D721Med (cell line): ENCODE measurements around the gene PRDM5.

Source experiments
- DNase-seq: peaks from one replicate; pipeline ENCODE4 v3.0.0; 2011; ENCODE audit warnings: low spot score; ENCODE audit not compliant: insufficient read length
- FAIRE-seq: peaks from 2 replicates; lab custom pipeline; 2011; peaks lifted over from hg19 to GRCh38; lab: Jason Lieb, UNC
- TF ChIP-seq, protein P1 (sequence below): IDR thresholded peaks from 2 replicates; pipeline ENCODE4 v1.5.1; 2012; ENCODE audit warnings: mild to moderate bottlenecking, control low read depth; ENCODE audit not compliant: insufficient read depth; ENCODE audit errors: missing control alignments

The PRDM5 gene

DNA sequence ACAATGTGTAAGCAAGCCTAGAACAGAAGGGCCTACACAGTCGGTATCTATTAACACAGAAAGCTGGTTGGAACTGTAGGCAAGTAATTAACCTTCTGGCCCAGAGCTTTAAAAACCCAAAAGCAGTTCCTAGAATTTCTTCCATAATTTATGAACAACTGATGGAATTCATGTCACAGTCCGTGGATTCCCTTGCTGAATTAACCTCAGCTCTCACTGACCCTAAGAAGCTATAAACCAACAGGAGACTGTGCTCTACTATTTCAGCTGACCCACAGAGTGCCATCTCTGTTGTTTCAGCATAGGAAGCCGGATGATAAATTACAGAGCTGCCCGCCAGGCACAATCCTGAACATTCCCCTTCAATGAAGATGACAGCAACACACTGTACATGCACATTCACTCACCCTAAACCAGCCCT is 157.3 kb downstream of the PRDM5 start:
- TF ChIP-seq, protein P1, sequence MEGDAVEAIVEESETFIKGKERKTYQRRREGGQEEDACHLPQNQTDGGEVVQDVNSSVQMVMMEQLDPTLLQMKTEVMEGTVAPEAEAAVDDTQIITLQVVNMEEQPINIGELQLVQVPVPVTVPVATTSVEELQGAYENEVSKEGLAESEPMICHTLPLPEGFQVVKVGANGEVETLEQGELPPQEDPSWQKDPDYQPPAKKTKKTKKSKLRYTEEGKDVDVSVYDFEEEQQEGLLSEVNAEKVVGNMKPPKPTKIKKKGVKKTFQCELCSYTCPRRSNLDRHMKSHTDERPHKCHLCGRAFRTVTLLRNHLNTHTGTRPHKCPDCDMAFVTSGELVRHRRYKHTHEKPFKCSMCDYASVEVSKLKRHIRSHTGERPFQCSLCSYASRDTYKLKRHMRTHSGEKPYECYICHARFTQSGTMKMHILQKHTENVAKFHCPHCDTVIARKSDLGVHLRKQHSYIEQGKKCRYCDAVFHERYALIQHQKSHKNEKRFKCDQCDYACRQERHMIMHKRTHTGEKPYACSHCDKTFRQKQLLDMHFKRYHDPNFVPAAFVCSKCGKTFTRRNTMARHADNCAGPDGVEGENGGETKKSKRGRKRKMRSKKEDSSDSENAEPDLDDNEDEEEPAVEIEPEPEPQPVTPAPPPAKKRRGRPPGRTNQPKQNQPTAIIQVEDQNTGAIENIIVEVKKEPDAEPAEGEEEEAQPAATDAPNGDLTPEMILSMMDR: no peak
- DNase-seq: no peak
- no peak for FAIRE-seq

DNA sequence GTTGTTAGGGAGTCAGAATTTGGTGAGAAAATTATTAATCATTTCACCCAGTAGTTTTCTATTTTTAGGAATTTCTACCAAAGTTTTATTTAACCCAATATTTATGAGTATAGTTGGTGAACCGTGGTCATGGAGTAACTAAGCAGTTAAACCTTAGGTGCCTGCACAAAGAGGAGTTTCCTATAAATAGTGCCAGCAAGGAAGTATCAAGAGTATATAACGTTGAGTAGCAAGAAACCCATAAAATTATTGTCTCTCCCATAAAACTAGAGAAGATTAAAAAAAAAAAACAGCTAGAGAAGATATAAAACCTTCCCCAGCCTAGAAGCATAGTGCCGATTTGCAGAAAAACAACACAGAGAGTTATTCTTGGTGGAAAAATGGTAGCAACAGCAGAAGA is 158.9 kb downstream of the PRDM5 start:
- DNase-seq (no peak), FAIRE-seq (no peak)
- TF ChIP-seq, protein P1: no peak

DNA sequence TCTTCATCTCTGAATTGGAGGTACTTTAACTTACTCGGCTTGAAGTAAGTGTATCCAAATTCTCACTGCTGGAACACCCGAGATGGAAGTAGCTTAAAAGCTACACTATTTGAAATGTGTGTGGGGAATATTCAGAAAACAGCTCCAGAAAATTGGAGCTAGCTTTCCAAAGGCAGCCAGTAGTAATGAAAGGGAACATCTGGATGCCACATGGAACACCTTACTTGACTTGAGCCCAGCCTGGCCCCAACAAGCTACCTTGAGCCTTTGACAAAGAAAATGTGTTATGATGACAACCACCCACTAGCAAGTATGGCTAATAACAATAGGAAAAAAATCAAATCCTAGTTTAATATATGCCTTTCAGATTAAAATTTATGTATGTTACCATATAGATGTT is 161.5 kb downstream of the PRDM5 start:
- DNase-seq: no peak
- no peak for FAIRE-seq
- TF ChIP-seq, protein P1: no peak

DNA sequence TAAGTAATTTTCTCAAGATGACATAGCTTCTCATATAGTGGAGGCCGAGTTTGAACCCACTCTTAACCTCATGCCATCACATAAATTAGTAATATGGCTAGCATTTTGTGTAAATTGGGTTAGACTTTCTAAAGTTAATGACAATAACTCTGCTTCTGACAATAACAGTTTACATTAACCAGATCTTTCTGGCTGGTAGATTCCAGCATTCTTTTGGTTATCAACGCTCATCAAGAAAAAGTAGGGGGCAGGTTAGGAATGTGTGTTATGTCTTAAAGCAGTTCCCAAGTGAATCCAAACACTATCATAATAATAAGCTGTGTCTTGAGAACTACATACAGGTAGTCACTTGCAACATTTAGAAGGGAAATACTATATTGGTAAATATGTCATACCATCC is 162.5 kb downstream of the PRDM5 start:
- no peak for FAIRE-seq
- no peak for DNase-seq
- TF ChIP-seq, protein P1: no peak

DNA sequence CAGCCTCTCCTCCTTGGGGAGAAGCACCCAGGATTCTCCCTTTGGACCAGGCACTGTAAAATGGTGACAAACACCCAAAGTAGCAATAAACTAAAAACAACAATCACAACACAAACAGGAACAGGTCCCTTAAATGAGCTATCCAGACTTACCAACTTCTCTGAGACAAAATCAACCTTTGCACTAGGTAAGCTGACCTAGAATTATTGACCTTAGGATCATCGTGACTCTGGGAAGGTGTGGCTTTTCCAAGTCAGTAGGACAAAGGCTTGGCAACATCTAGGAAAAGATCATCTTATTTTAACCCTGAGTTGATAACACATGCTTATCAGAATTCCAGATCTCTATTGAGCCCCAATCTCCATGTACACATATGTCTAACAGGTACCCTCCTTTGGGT is 166.7 kb downstream of the PRDM5 start:
- FAIRE-seq: no peak
- no peak for DNase-seq
- TF ChIP-seq, protein P1: no peak

DNA sequence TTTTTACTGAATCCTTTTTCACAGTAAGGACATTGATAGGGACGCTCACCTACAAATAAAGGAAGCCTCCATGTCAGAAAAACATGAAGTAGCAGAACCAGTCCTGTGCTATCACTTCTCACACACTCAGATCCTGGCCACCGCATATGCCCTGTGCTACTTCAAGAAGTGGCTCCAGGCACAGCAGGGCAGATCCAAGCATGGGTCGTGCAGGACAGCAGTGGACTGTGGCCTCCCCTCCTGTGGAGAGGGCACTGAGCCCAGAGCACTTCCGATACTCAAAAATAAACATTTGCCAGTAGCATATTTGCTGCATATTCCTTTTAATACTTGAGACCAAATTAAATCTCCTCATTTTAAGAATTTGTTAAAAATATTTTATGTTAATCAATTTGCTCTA is 167.9 kb downstream of the PRDM5 start:
- DNase-seq (no peak), FAIRE-seq (no peak)
- TF ChIP-seq, protein P1: no peak

DNA sequence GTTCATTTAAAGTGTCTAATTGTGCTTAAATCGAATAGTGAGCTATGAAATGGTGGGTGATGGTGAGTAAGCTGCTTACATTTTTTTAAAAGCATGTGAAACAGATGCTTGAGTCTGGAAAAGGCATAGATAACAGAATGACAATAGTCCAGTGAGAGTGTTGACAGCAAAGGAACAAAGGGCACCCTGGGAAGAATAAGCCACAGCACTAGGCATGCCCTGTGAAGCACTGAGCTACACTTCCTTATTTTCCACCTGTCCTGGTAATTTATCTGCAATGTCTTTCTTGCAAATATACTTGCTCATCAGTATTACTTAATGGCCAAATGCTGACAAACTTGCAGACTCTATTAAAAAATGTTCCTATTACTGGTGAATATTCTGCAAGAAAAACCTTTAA is 168.7 kb downstream of the PRDM5 start:
- FAIRE-seq: no peak
- DNase-seq: no peak
- TF ChIP-seq, protein P1: no peak
